ENCODE measurements around the gene MX2.
"Not testable (repeated sequence)": the region's sequence is repeated elsewhere in the genome, so short reads cannot be mapped to it uniquely, and the experiment has no call there.

GRCh38 chr21:41417505-41417904 lies 55.7 kb downstream of the MX2 start:
- not testable (repeated sequence) for TF ChIP-seq POLR2A (IDR thresholded peaks at IDR 0.05; ENCODE audit: low read length); GATA1 (IDR thresholded peaks at IDR 0.05; ENCODE audit: low read depth, low read length)

Measured in erythroblast (primary cell).